Stimulated activated CD8-positive, alpha-beta memory T cell treated with anti-CD3 and anti-CD28 coated beads, Interleukin-7, amount 100 ng/mL, for 1 hour (primary cell): ENCODE results near the gene FAM98B.
"Not testable (repeated sequence)": the region's sequence is repeated elsewhere in the genome, so short reads cannot be mapped to it uniquely, and the experiment has no call there.

Experiments used
- DNase-seq, 2 donors: peaks; one replicate each; pipeline ENCODE4 v3.0.0-alpha.2; 2020; ENCODE audit warnings: low read depth in 2 of 2

Gene FAM98B

GRCh38 chr15:38453971-38454695 is at the start of gene FAM98B:
FAM98B (plus strand) TSS chr15:38454127; CDS start chr15:38454162, 35 bp downstream.
- DNase-seq, result peak; percentile 79 to 81

DNA sequence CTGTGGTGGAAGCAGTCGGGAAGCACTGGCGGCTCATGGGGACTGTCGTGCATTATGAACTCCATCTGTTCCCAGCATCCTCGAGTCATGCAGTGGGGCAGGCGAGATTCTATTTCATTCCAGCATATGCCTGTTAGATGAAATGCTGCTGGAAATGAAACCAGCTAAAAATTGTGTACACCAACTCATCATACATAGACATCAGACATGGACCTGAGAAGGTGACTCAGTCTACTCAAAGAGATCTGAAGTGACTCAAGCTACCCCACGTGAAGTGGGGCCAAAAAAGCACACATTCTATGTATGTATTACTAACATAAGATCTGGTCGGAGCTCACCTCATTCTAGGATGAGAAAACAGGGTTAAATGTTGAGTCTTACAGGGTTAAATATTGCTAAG is 47.5 kb upstream of the FAM98B start:
- DNase-seq, result no peak

DNA sequence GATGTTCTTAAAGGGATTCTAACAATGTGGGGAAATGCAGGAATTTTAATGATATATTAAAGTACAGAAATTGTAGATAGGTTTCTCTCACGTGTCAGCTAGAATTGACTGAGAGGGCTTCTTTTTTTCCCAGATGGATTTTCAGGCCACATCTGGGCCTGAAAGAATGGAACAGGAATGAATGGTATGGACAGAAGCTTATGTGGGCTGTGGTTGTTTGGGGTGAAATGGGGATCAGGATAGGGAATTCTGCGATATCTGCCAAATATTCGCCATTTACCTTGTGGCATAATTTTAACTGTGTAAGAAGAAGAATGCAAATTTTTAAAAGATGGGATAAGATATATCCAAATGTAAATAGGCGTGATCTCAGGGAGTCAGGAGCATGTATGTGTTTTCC is 45.4 kb upstream of the FAM98B start:
- no peak for DNase-seq

- DNase-seq, result no peak
Measured at GRCh38 chr15:38411902-38412301, 42.0 kb upstream of the FAM98B start.

GRCh38 chr15:38412466-38412865 is 41.5 kb upstream of the FAM98B start:
- no peak for DNase-seq

- no peak for DNase-seq
Measured at GRCh38 chr15:38414357-38414756, 39.6 kb upstream of the FAM98B start.

- DNase-seq, result no peak
Measured at GRCh38 chr15:38421069-38421690, 32.7 kb upstream of the FAM98B start.

DNA sequence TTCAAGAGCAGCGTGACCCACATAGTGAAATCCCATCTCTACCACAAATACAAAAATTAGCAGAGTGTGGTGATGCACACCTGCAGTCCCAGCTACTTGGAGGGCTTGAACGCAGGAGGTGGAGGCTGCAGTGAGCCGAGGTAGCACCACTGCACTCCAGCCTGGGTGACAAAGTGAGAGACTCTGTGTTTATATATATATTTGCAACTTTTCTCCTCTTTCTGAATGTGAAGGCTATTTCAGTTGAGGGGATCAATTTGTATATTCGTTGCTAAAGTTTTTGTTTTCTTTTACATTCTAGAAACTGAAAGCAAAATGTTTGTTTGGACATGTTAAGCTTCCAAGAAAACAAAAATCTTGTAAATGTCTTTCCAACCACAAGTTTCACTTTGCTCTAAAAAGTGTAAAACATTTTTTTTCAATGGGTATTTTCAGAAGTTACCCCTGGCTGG is 29.8 kb upstream of the FAM98B start:
- no peak for DNase-seq

- no peak for DNase-seq
Measured at GRCh38 chr15:38425269-38425668, 28.7 kb upstream of the FAM98B start.

DNA sequence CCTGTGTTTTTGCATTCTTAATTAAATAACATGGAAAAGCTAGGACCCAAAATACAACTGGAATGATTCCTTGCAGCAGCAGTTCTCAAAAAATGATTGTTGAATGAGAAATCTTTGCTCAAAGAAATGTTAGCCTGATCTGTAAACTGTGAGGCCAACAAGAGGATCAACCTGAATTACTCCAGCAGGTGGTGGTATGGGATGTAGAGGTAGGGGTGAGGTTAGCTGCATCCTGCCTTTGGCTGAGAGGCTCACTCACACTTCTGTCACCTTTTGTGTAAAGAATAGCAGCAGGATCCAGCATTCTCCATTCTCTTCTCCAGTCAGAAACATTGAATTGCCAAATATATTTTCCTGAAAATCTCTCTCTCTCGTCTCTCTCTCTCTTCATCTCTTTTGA is 26.5 kb upstream of the FAM98B start:
- no peak for DNase-seq

DNA sequence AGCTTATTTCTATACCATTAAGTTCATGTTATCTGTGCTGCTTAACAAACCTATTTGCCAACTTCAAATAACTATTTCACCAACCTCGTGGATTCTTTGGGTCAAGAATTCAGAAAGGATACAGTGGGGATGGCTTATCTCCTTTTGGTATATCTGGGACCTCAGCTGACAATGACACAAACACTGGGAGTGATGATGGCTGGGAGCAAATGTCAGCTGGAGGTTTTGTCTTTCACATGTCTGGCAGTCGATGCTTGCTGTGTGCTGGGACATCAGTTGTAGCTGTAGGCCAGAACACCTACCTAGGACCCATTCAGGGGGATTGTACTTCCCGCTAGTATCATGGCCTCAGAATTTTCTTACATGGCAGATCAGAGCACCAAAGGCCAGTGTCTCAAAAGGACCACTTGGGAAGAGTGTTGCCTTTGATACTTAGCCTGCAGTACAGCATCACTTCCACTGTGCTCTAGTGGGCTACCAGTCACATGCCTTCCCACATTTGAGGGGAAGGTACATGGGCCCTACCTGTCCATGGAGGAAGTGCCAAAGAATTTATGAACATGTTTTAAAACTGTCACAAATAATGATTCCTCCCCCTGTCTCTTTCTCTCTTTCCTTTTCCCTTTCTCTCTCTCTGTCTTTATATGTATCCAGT is 23.7 kb upstream of the FAM98B start:
- no peak for DNase-seq

- DNase-seq, result no peak
Measured at GRCh38 chr15:38436993-38437392, 16.9 kb upstream of the FAM98B start.

DNA sequence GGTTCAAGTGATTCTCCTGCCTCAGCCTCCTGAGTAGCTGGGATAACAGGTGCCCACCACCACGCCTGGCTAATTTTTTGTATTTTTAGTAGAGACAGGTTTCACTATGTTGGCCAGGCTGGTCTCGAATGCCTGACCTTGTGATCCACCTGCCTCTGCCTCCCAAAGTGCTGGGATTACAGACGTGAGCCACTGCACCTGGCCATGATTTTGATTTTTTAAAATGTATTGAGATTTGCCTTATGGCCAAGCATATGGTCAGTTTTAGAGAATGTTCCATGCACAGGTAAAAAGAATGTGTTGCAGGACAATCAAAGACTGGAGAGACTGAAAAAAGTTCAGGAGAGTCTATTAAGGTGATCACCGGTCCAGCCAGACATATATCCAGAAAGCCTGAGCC is 16.3 kb upstream of the FAM98B start:
- DNase-seq, result not testable (repeated sequence)

GRCh38 chr15:38438031-38438986 is 15.6 kb upstream of the FAM98B start:
- DNase-seq, result no peak

GRCh38 chr15:38440353-38441129 is 13.4 kb upstream of the FAM98B start:
- DNase-seq, result peak; percentile 15 to 22

DNA sequence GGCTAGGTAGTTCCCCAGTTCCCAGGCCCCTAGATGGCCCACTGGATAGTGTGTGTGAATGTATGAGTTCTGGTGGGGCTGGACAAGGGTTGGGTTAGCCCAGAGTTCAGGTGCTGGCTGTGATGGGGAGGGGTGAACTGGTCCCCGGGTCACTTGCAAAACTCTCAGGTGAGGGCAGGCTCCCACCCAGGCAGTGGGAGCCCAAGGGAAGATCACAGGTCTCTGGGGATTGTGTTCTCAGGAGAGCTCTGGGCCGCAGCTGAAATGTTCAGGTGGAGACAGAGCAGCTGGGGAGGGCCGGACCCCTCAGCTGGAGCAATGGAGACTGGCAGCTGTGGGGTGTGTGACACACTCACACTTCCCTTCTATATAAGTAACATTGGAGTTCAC is 12.8 kb upstream of the FAM98B start:
- DNase-seq, result no peak

DNA sequence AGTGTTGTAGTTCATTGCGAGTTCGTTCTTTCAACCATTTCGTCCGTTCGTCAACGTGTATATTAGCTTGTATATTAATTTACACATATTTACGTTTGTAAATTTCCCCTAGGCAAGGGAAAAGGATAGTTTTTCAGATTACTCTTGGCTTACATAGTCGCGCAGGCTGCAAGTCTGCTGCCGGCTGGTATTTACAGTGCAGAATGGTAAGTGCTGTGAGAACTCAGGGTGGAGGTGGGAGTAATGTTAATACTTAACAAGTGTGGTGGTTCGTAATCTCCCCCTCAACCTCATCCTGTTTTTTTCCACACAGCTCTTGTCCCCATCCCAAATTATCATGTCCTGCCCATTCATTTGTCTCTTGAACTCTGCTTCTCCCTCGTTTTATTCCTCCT is 766 bp downstream of the FAM98B start:
- DNase-seq, result no peak

DNA sequence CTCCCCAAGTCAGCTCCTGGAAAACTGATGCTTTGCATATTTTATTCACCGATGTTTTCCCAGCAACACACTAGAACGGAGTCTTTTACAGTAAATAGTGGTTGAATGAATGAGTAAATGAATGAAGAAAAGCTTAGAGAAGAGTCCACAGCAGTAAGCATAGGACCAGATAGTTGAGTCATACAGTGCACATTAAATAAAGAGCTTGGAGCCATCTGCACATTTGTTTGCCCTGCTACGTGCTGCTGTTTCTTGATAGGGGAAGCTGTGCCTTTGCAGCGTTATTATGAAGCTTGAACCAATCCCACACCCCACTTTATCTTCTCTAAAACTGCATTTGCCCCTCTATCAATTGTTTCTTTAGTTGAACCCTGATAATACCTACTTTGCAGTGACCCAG is 1.2 kb downstream of the FAM98B start:
- DNase-seq, result no peak

DNA sequence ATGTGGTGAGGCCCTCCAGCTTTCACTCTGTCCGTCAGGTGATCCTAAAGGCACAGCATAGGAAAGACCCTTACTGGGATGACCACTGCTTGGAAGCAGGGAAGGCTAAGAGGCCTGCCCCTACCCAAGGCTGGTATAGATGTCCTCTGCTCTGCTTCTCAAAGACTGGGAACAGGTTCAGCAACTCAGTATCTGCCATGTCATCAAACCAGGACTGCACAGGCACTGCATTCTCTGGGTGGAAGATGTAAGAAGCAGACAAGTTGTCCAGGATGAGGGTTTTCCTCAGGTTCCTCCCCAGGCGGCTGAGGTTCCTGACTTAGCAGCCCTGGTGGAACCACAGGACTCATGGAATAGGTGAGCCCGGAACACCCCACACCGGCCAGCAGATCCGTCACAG is 4.7 kb downstream of the FAM98B start:
- DNase-seq, result no peak

- DNase-seq, result no peak
Measured at GRCh38 chr15:38459480-38459879, 5.6 kb downstream of the FAM98B start.

- DNase-seq, result no peak
Measured at GRCh38 chr15:38460543-38460942, 6.6 kb downstream of the FAM98B start.
